Measurements from ENCODE around the gene DAP3. TPM values are rescaled to one million over a fixed set of nuclear protein-coding genes. Genes with fewer than 3 reads are reported as not detected.
A peak's percentile ranks its signal among the peaks of the same experiment; 100 is the strongest.
"Not testable (repeated sequence)": the region's sequence is repeated elsewhere in the genome, so short reads cannot be mapped to it uniquely, and the experiment has no call there.

DAP3 gene
- total RNA-seq, 4 donors from 2014 or later: 73.5 to 131 (median 87.9) TPM

DNA sequence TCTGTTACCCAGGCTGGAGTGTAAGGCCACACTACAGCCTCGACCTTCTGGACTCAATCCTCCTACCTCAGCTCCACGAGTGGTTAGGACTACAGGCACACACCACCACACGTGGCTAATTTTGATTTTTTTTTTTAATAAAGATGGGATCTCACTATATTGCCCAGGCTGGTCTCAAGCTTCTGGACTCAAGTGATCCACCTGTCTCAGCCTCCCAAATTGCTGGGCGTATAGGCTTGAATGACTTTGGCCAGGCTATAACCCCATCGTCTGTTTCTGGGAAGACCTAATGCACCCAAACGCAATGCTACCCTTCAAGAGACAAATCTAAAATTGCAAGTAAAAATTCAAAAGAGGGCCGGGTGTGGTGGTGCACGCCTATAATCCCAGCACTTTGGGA, 52.1 kb downstream of the DAP3 start:
- H3K27ac ChIP-seq (replicated peaks in 1 of 4): no peak overlapping the region
- H3K27me3 ChIP-seq: no peaks in the 10 kb centered on the region
- H3K9me3 ChIP-seq: no peaks in the 10 kb centered on the region
- 88% methylated on average over 8 of the region's 8 CpGs for WGBS
- no peak for DNase-seq (ENCODE audit: extremely low spot score)
- H3K36me3 ChIP-seq: peaks cover 0 to 34% (median 33%) of the 10 kb centered on the region in 4 donors
- H3K4me1 ChIP-seq: peaks cover 0 to 8% (median 6%) of the 10 kb centered on the region in 4 donors
- intact Hi-C loops (cut with DNase I): no loop called here
- no peak overlapping the region for H3K4me3 ChIP-seq
- TF ChIP-seq EP300 (IDR thresholded peaks at IDR 0.05) (no peak), POLR2A (IDR thresholded peaks at IDR 0.05; ENCODE audit: low read depth) (no peak), POLR2AphosphoS5 (IDR thresholded peaks at IDR 0.05) (no peak)
- TF ChIP-seq, protein P1, sequence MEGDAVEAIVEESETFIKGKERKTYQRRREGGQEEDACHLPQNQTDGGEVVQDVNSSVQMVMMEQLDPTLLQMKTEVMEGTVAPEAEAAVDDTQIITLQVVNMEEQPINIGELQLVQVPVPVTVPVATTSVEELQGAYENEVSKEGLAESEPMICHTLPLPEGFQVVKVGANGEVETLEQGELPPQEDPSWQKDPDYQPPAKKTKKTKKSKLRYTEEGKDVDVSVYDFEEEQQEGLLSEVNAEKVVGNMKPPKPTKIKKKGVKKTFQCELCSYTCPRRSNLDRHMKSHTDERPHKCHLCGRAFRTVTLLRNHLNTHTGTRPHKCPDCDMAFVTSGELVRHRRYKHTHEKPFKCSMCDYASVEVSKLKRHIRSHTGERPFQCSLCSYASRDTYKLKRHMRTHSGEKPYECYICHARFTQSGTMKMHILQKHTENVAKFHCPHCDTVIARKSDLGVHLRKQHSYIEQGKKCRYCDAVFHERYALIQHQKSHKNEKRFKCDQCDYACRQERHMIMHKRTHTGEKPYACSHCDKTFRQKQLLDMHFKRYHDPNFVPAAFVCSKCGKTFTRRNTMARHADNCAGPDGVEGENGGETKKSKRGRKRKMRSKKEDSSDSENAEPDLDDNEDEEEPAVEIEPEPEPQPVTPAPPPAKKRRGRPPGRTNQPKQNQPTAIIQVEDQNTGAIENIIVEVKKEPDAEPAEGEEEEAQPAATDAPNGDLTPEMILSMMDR (IDR thresholded peaks at IDR 0.05): no peak

DNA sequence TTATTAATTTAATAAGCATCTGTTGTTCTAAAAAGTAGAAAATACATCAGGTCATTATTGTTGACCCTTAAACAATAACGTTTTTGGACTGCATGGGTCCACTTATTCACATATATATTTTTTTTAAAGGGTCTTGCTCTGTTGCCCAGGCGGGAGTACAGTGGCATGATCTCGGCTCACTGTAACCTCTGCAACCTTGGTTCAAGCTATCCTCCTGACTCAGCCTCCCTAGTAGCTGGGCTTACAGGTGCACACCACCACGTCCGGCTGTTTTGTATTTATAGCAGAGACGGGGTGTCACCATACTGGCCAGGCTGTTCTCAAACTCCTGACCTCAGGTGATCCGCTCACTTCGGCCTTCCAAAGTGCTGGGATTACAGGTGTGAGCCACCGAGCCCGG, 53.0 kb downstream of the DAP3 start:
- DNase-seq (ENCODE audit: extremely low spot score): no peak
- no peak overlapping the region for H3K27ac ChIP-seq (replicated peaks in 1 of 4)
- WGBS: 92% methylated on average over 10 of the region's 10 CpGs
- no peaks in the 10 kb centered on the region for H3K27me3 ChIP-seq
- no peaks in the 10 kb centered on the region for H3K9me3 ChIP-seq
- TF ChIP-seq EP300 (IDR thresholded peaks at IDR 0.05) (no peak), POLR2A (IDR thresholded peaks at IDR 0.05; ENCODE audit: low read depth) (no peak), POLR2AphosphoS5 (IDR thresholded peaks at IDR 0.05) (no peak)
- TF ChIP-seq, protein P1 (IDR thresholded peaks at IDR 0.05): no peak
- no peak overlapping the region for H3K4me3 ChIP-seq
- H3K4me1 ChIP-seq: peaks cover 0 to 8% (median 6%) of the 10 kb centered on the region in 4 donors
- peaks cover 0 to 25% (median 25%) of the 10 kb centered on the region in 4 donors for H3K36me3 ChIP-seq
- intact Hi-C loops (cut with DNase I): no loop called here

DNA sequence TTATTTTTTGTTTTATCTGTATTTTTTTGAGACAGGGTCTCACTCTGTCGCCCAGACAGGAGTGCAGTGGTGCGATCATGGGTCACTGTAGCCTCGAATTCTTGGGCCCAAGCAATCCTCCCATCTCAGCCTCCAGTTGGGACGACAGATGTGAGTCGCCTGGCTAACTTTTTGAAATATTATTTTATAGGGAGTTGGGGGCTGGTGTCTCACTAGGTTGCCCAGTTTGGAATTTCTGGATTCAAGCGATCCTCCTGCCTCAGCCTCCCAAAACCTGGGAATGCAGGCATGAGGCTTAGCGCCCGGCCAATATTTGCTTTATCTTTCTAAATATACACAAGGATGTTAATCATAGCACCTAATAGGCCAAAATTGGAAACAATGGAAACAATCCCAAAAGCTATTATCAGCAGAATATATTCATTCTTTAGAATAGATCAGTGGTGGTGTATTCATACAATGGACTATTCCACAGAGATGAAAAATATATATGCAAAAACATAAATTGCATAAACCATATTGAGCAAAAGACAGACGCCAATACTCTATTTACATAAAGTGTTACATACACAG, 55.9 kb downstream of the DAP3 start:
- no peaks in the 10 kb centered on the region for H3K9me3 ChIP-seq
- H3K4me3 ChIP-seq: peak overlapping the region; percentile 51 to 77 (median 66)
- H3K27ac ChIP-seq (replicated peaks in 1 of 4): peak overlapping the region; percentile 54 to 83 (median 74)
- intact Hi-C loops (cut with DNase I): no loop called here
- peaks cover 0 to 8% (median 6%) of the 10 kb centered on the region in 4 donors for H3K4me1 ChIP-seq
- TF ChIP-seq EP300 (IDR thresholded peaks at IDR 0.05): no peak
- TF ChIP-seq POLR2AphosphoS5 (IDR thresholded peaks at IDR 0.05): no peak
- TF ChIP-seq, protein P1 (IDR thresholded peaks at IDR 0.05): no peak
- no peak for TF ChIP-seq POLR2A (IDR thresholded peaks at IDR 0.05; ENCODE audit: low read depth)
- 80% methylated on average over 9 of the region's 9 CpGs for WGBS
- no peak for DNase-seq (ENCODE audit: extremely low spot score)
- H3K27me3 ChIP-seq: no peaks in the 10 kb centered on the region
- peaks cover 0 to 20% (median 14%) of the 10 kb centered on the region in 4 donors for H3K36me3 ChIP-seq

DNA sequence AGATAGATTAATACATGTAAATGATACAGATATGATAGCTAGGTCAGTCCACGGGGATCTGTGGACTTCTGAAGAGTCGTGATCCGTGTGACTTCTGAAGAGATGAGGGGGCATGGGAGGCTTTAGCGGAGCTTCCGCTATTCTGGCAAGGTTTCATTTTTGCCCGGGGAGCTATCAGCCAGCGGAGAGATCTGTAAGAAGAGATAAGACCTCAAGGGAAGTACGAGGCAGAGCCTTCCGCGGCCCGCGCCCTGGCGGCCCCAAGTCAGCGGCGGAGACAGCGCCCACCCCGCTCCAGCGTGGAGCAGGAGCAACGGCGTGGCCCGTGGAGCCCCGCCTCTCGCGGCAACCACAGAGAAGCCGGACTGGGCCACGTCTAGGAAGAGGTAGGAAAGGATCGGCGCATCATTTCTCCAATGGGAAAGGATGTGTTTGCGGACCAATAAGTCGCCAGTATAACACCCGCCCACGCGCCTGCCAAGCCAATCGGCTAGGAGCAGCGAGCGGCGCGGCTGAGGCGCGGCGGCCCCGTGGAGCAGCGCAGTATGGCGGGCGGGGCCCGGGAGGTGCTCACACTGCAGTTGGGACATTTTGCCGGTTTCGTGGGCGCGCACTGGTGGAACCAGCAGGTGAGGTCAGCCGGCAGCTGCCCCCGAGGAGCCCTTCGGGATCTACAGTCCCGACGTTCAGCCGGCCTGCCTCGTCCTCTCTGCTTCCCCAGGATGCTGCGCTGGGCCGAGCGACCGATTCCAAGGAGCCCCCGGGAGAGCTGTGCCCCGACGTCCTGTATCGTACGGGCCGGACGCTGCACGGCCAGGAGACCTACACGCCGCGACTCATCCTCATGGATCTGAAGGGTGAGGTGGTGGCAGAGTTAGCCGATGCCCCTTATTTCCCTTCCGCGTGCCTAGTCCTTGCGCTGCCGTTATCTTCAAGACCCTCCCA, 56.7 kb downstream of the DAP3 start:
- H3K4me3 ChIP-seq: peak overlapping the region; percentile 51 to 77 (median 66)
- H3K27ac ChIP-seq (replicated peaks in 1 of 4): peak overlapping the region; percentile 54 to 83 (median 74)
- peak; percentile 76 to 80 for TF ChIP-seq POLR2AphosphoS5 (IDR thresholded peaks at IDR 0.05)
- H3K4me1 ChIP-seq; H3K27me3 ChIP-seq; H3K9me3 ChIP-seq; intact Hi-C loops (cut with DNase I): not testable (repeated sequence)
- H3K36me3 ChIP-seq: peaks cover 0 to 23% (median 16%) of the 10 kb centered on the region in 4 donors
- WGBS: under 1% methylated on average over 24 of the region's 77 CpGs
- peak; percentile 98 for DNase-seq (ENCODE audit: extremely low spot score)

DNA sequence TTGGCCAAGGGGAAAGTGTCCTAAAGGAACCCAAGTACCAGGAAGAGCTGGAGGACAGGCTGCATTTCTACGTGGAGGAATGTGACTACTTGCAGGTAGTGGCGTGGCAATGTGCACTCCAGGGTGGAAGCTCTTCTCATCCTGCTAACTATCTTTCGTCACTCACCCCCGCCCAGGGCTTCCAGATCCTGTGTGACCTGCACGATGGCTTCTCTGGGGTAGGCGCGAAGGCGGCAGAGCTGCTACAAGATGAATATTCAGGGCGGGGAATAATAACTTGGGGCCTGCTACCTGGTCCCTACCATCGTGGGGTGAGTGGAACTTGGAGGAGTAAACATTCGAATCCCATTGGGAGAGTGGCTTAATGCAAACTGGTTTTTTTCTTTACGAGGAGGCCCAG, 58.7 kb downstream of the DAP3 start:
- DNase-seq (ENCODE audit: extremely low spot score); H3K27ac ChIP-seq (replicated peaks in 1 of 4); H3K27me3 ChIP-seq; intact Hi-C loops (cut with DNase I); H3K4me3 ChIP-seq; H3K4me1 ChIP-seq; H3K9me3 ChIP-seq: not testable (repeated sequence)
- 89% methylated on average over 12 of the region's 12 CpGs for WGBS
- H3K36me3 ChIP-seq: peaks cover 1 to 41% (median 33%) of the 10 kb centered on the region in 4 donors

DNA sequence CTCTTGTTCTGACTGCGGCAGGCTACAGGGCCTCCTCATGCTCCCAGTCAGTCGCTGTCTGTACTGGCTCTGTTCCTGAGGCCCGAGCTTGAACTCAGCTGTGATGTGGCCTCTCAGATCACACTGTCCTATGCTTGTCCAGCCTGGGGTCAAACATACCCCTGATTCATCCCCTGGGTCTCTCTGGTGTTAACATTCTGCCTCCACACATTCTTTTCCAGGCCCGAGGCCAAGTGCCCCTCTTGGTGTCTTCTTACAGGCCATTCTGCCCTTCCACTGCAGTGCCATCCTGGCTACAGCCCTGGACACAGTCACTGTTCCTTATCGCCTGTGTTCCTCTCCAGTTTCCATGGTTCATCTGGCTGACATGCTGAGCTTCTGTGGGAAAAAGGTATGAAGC, 59.2 kb downstream of the DAP3 start:
- intact Hi-C loops (cut with DNase I); H3K27me3 ChIP-seq; H3K4me1 ChIP-seq; H3K4me3 ChIP-seq; H3K9me3 ChIP-seq; H3K27ac ChIP-seq (replicated peaks in 1 of 4); DNase-seq (ENCODE audit: extremely low spot score): not testable (repeated sequence)
- peaks cover 7 to 47% (median 39%) of the 10 kb centered on the region in 4 donors for H3K36me3 ChIP-seq
- WGBS: 88% methylated on average over 5 of the region's 5 CpGs

DNA sequence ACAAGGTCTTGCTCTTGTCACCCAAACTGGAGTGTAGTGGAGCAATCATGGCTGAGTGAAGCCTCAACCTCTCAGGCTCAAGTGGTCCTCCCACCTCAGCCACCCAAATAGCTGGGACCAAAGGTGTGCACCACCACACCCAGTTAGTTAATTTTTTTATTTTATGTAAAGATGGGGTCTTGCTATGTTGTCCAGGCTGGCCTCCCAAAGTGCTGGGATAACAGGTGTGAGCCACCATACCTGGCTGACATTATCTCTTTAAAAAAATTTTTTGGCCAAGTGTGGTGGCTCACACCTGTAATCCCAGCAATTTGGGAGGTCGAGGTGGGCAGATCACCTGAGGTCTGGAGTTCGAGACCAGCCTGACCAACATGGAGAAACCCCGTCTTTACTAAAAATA, 70.1 kb downstream of the DAP3 start:
- intact Hi-C loops (cut with DNase I); H3K4me1 ChIP-seq; H3K9me3 ChIP-seq; H3K27me3 ChIP-seq; DNase-seq (ENCODE audit: extremely low spot score); H3K4me3 ChIP-seq; H3K27ac ChIP-seq (replicated peaks in 1 of 4): not testable (repeated sequence)
- H3K36me3 ChIP-seq: peaks cover 51 to 94% (median 85%) of the 10 kb centered on the region in 4 donors
- WGBS: 96% methylated on average over 3 of the region's 3 CpGs
